HepG2 (cell line): ENCODE measurements around the gene PTPRN. TPM values are rescaled to one million over a fixed set of nuclear protein-coding genes. Genes with fewer than 3 reads are reported as not detected.

ENCODE experiments used
- CBX5 ChIP-seq: sonication (generic); formaldehyde crosslinking; IDR thresholded peaks from 2 replicates; pipeline ENCODE4 v1.4.0; 2020; ENCODE audit warnings: missing genetic modification reagents, borderline replicate concordance
- FIP1L1 ChIP-seq: fragments of 200-400 bp; formaldehyde crosslinking; IDR thresholded peaks from 2 replicates; pipeline ENCODE4 v1.6.1; 2018; ENCODE audit warnings: low read depth, mild to moderate bottlenecking, low read length, moderate library complexity, borderline replicate concordance; ENCODE audit not compliant: insufficient read depth
- GPN1 ChIP-seq: sonication (generic); formaldehyde crosslinking; IDR thresholded peaks from 2 replicates; pipeline ENCODE4 v1.5.1; 2020; ENCODE audit warnings: missing genetic modification reagents, borderline replicate concordance
- KLF12 ChIP-seq: sonication (generic); formaldehyde crosslinking; IDR thresholded peaks from 2 replicates; pipeline ENCODE4 v1.4.0; 2020; ENCODE audit warnings: missing genetic modification reagents, borderline replicate concordance
- MED8 ChIP-seq: sonication (generic); formaldehyde crosslinking; IDR thresholded peaks from 2 replicates; pipeline ENCODE4 v1.8.1; 2023; ENCODE audit warnings: mild to moderate bottlenecking, missing genetic modification reagents; ENCODE audit not compliant: insufficient replicate concordance
- MEIS1 ChIP-seq: sonication (generic); formaldehyde crosslinking; IDR thresholded peaks from 2 replicates; pipeline ENCODE4 v1.9.0; 2021; ENCODE audit warnings: mild to moderate bottlenecking, missing genetic modification reagents, moderate library complexity, borderline replicate concordance
- MXD4 ChIP-seq: IDR thresholded peaks from 2 replicates; pipeline ENCODE4 v1.6.1; 2016; ENCODE audit warnings: mild to moderate bottlenecking, missing biosample characterization, missing genetic modification reagents
- NCOA5 ChIP-seq: sonication (generic); formaldehyde crosslinking; IDR thresholded peaks from 2 replicates; pipeline ENCODE4 v1.4.0; 2020; ENCODE audit warnings: missing genetic modification reagents
- SRF ChIP-seq: IDR thresholded peaks from 2 replicates; pipeline ENCODE4 v1.6.1; 2011; ENCODE audit warnings: mild to moderate bottlenecking, low read depth, low read length, moderate library complexity
- U2AF2 ChIP-seq: fragments of 200-400 bp; formaldehyde crosslinking; IDR thresholded peaks from 2 replicates; pipeline ENCODE4 v1.6.1; 2017; ENCODE audit warnings: low read depth, mild to moderate bottlenecking, low read length
- ZBED4 ChIP-seq: sonication (generic); formaldehyde crosslinking; IDR thresholded peaks from 2 replicates; pipeline ENCODE4 v1.4.0; 2020; ENCODE audit warnings: missing genetic modification reagents, borderline replicate concordance
- ZNF101 ChIP-seq: sonication (generic); formaldehyde crosslinking; IDR thresholded peaks from 2 replicates; pipeline ENCODE4 v1.4.0; 2020; ENCODE audit warnings: mild to moderate bottlenecking, low read depth, missing genetic modification reagents, borderline replicate concordance
- ZNF33A ChIP-seq: sonication (generic); formaldehyde crosslinking; IDR thresholded peaks from 2 replicates; pipeline ENCODE4 v1.5.1; 2020; ENCODE audit warnings: missing genetic modification reagents, mild to moderate bottlenecking, moderate library complexity, borderline replicate concordance
- ZNF563 ChIP-seq: sonication (generic); formaldehyde crosslinking; IDR thresholded peaks from 2 replicates; pipeline ENCODE4 v1.8.0; 2022; ENCODE audit warnings: mild to moderate bottlenecking, moderate library complexity, missing genetic modification reagents
- ZNF576 ChIP-seq: sonication (generic); formaldehyde crosslinking; IDR thresholded peaks from 2 replicates; pipeline ENCODE4 v1.4.0; 2020; ENCODE audit warnings: mild to moderate bottlenecking, missing genetic modification reagents
- ZNF691 ChIP-seq: sonication (generic); formaldehyde crosslinking; IDR thresholded peaks from 2 replicates; pipeline ENCODE4 v1.4.0; 2020; ENCODE audit warnings: missing genetic modification reagents, low read depth, mild to moderate bottlenecking, borderline replicate concordance
- ZNF776 ChIP-seq: sonication (generic); formaldehyde crosslinking; IDR thresholded peaks from 2 replicates; pipeline ENCODE4 v1.4.0; 2020; ENCODE audit warnings: mild to moderate bottlenecking, missing genetic modification reagents
- ZNF839 ChIP-seq: sonication (generic); formaldehyde crosslinking; IDR thresholded peaks from 2 replicates; pipeline ENCODE4 v1.4.0; 2020; ENCODE audit warnings: missing genetic modification reagents, mild to moderate bottlenecking, borderline replicate concordance
- polyA plus RNA-seq, 8 experiments: library from polyadenylated mRNA; depleted of rRNA in 3 of 8; stranded (reverse) in 7 of 8; unstranded in 1 of 8; fragments of >200 nt; fragmentation: Illumina TruSeq in 4 of 8; extraction: Trizol in 4 of 8; gene quantifications; 2 replicates each; pipeline versions ENCODE4 v1.2.1 to v1.2.3, GENCODE V29; 2011 to 2016; ENCODE audit warnings: low read depth in 4 of 8, missing spikeins in 1 of 8, mixed read lengths in 1 of 8; ENCODE audit not compliant: insufficient read depth in 1 of 8
- total RNA-seq, 5 experiments: library from RNA; depleted of rRNA; stranded (reverse); fragments of >200 nt; fragmentation: Illumina TruSeq; extraction: Trizol; gene quantifications; 2 replicates each; pipeline ENCODE4 v1.2.3, GENCODE V29; 2016; ENCODE audit warnings: low read depth in 1 of 5
- TF ChIP-seq, protein P1 (sequence below): sonication (generic); formaldehyde crosslinking; conservative IDR thresholded peaks from 2 replicates; pipeline ENCODE4 v1.8.0; 2022; ENCODE audit warnings: missing genetic modification reagents
- TF ChIP-seq, protein P2 (sequence below): sonication (generic); formaldehyde crosslinking; IDR thresholded peaks from 2 replicates; pipeline ENCODE4 v1.8.0; 2022; ENCODE audit warnings: mild to moderate bottlenecking, missing genetic modification reagents

Gene PTPRN
- total and polyA plus RNA-seq, 2 of the 13 experiments (the other 11 are each of a cell fraction or from before 2014, with no cell fraction given): 0.26 TPM; not detected in 1

- peak; percentile 56; the same call in 1 of the 2 replicates for TF ChIP-seq ZNF691
- no peak for TF ChIP-seq ZNF776 (CRISPR knock-in tag)
- no peak for TF ChIP-seq NCOA5
- no peak for TF ChIP-seq SRF
- TF ChIP-seq MED8 (CRISPR knock-in tag): no peak
- TF ChIP-seq FIP1L1: no peak
- TF ChIP-seq, protein P1, sequence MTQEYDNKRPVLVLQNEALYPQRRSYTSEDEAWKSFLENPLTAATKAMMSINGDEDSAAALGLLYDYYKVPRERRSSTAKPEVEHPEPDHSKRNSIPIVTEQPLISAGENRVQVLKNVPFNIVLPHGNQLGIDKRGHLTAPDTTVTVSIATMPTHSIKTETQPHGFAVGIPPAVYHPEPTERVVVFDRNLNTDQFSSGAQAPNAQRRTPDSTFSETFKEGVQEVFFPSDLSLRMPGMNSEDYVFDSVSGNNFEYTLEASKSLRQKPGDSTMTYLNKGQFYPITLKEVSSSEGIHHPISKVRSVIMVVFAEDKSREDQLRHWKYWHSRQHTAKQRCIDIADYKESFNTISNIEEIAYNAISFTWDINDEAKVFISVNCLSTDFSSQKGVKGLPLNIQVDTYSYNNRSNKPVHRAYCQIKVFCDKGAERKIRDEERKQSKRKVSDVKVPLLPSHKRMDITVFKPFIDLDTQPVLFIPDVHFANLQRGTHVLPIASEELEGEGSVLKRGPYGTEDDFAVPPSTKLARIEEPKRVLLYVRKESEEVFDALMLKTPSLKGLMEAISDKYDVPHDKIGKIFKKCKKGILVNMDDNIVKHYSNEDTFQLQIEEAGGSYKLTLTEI (CRISPR knock-in tag): no peak
- TF ChIP-seq ZNF576 (CRISPR knock-in tag): no peak
- TF ChIP-seq, protein P2, sequence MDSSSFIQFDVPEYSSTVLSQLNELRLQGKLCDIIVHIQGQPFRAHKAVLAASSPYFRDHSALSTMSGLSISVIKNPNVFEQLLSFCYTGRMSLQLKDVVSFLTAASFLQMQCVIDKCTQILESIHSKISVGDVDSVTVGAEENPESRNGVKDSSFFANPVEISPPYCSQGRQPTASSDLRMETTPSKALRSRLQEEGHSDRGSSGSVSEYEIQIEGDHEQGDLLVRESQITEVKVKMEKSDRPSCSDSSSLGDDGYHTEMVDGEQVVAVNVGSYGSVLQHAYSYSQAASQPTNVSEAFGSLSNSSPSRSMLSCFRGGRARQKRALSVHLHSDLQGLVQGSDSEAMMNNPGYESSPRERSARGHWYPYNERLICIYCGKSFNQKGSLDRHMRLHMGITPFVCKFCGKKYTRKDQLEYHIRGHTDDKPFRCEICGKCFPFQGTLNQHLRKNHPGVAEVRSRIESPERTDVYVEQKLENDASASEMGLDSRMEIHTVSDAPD (CRISPR knock-in tag): 0 out of 2 replicates have a peak, but pooled peaks have one; percentile 51
- no peak; the same call in 1 of the 2 replicates for TF ChIP-seq MXD4 (CRISPR knock-in tag)
- TF ChIP-seq ZNF839 (CRISPR knock-in tag): no peak
- TF ChIP-seq MEIS1 (CRISPR knock-in tag): peak; percentile 45; the same call in 1 of the 2 replicates
- TF ChIP-seq GPN1 (CRISPR knock-in tag): no peak
- no peak for TF ChIP-seq ZNF33A (CRISPR knock-in tag)
- 0 out of 2 replicates have a peak, but pooled peaks have one; percentile 17 for TF ChIP-seq CBX5 (CRISPR knock-in tag)
- TF ChIP-seq ZBED4 (CRISPR knock-in tag): peak; percentile 12; the same call in 1 of the 2 replicates
- peak; percentile 73 for TF ChIP-seq ZNF563
- TF ChIP-seq KLF12: 0 out of 2 replicates have a peak, but pooled peaks have one; percentile 54
- no peak for TF ChIP-seq U2AF2
- TF ChIP-seq ZNF101 (CRISPR knock-in tag): no peak
Measured at GRCh38 chr2:219253753-219254589, 55.2 kb downstream of the PTPRN start, which contains the start of gene TUBA4A (continued).
